Endothelial cell of umbilical vein (primary cell): ENCODE measurements around the gene MITF. TPM values are rescaled to one million over a fixed set of nuclear protein-coding genes. Genes with fewer than 3 reads are reported as not detected.

Experiments used
- BruUV-seq: library from RNA; stranded (reverse); fragments of 400-500 nt; replicated peaks from 2 replicates; lab custom pipeline; 2021; lab: Mats Ljungman, UMichigan
- CTCF ChIA-PET: fragments of 300-600, 350-600 bp; sonication (Branson Sonifier 250); formaldehyde crosslinking; loops from one replicate; lab custom pipeline; 2021; ENCODE audit warnings: antibody characterized with exemption, inconsistent platforms; lab: Charles Lee
- POLR2A ChIA-PET: fragments of 300-600, 350-600 bp; sonication (Branson Sonifier 250); formaldehyde crosslinking; loops from one replicate; lab custom pipeline; 2021; ENCODE audit warnings: antibody characterized with exemption, inconsistent platforms; lab: Charles Lee
- DNase-seq: peaks from one replicate; pipeline ENCODE4 v3.0.0-alpha.2; 2011; ENCODE audit warnings: low read depth, low spot score
- FAIRE-seq: peaks from 2 replicates; lab custom pipeline; 2011; peaks lifted over from hg19 to GRCh38; lab: Jason Lieb, UNC
- H2AFZ ChIP-seq: 2 replicates; pipeline ENCODE4 v1.6.0; 2012; ENCODE audit warnings: low read depth, low read length, control low read depth, inconsistent platforms
- H3K27ac ChIP-seq: 2 replicates; pipeline ENCODE4 v1.5.1; 2011; ENCODE audit warnings: low read depth, mild to moderate bottlenecking, control low read depth, low read length, moderate library complexity; ENCODE audit not compliant: insufficient read depth
- H3K27me3 ChIP-seq, 2 experiments: 2 replicates each; pipeline versions ENCODE4 v1.6.0 to v1.6.1; 2011; ENCODE audit warnings: low read length in 2 of 2, mixed read lengths in 1 of 2; ENCODE audit not compliant: control insufficient read depth in 2 of 2, insufficient read depth in 2 of 2
- H3K36me3 ChIP-seq, 2 experiments: 2 replicates in 1 of 2; 3 replicates in 1 of 2; pipeline ENCODE4 v1.5.1; 2011; ENCODE audit warnings: low read length in 2 of 2, mild to moderate bottlenecking in 1 of 2, moderate library complexity in 1 of 2; ENCODE audit not compliant: control insufficient read depth in 2 of 2, insufficient read depth in 2 of 2; ENCODE audit errors: extremely low read depth in 1 of 2
- H3K4me1 ChIP-seq: 3 replicates; pipeline ENCODE4 v1.5.1; 2011; ENCODE audit warnings: mild to moderate bottlenecking, low read length; ENCODE audit not compliant: control insufficient read depth, insufficient read depth; ENCODE audit errors: extremely low read depth
- H3K4me2 ChIP-seq: 2 replicates; pipeline ENCODE4 v1.6.1; 2011; ENCODE audit warnings: low read length, control low read depth, mixed read lengths; ENCODE audit not compliant: insufficient read depth
- H3K4me3 ChIP-seq, 3 experiments: fragments of 200-600 bp in 1 of 3; sonication (generic), shearing (Covaris generic) in 1 of 3; replicated peaks in 1 of 3; 2 replicates each; pipeline ENCODE4 v1.5.1; 2011 to 2016; ENCODE audit warnings: control low read depth in 3 of 3, low read length in 3 of 3, mild to moderate bottlenecking in 2 of 3, inconsistent platforms in 1 of 3, low read depth in 1 of 3, moderate library complexity in 1 of 3; ENCODE audit not compliant: insufficient read depth in 1 of 3
- H3K79me2 ChIP-seq: 2 replicates; pipeline ENCODE4 v1.6.0; 2012; ENCODE audit warnings: low read length, inconsistent platforms; ENCODE audit not compliant: control insufficient read depth, insufficient read depth
- H3K9ac ChIP-seq: replicated peaks from 2 replicates; pipeline ENCODE3; 2011; ENCODE audit warnings: low read length, control low read depth; ENCODE audit not compliant: insufficient read depth; ENCODE audit errors: extremely low read depth
- H3K9me1 ChIP-seq: replicated peaks from 3 replicates; pipeline ENCODE4 v1.6.0; 2011; ENCODE audit warnings: mild to moderate bottlenecking, low read length; ENCODE audit not compliant: control insufficient read depth, insufficient read depth; ENCODE audit errors: extremely low read depth
- H3K9me3 ChIP-seq: replicated peaks from 2 replicates; pipeline ENCODE4 v1.5.1; 2012; ENCODE audit warnings: low read length, inconsistent platforms; ENCODE audit not compliant: control insufficient read depth, insufficient read depth
- H4K20me1 ChIP-seq: replicated peaks from 2 replicates; pipeline ENCODE3; 2011; ENCODE audit warnings: mild to moderate bottlenecking, low read length; ENCODE audit not compliant: control insufficient read depth, insufficient read depth; ENCODE audit errors: extremely low read depth
- EZH2 ChIP-seq: IDR thresholded peaks from 2 replicates; pipeline ENCODE4 v1.6.1; 2012; ENCODE audit warnings: borderline replicate concordance, low read depth, mild to moderate bottlenecking, moderate library complexity, low read length, inconsistent platforms; ENCODE audit not compliant: severe bottlenecking
- FOS ChIP-seq: IDR thresholded peaks from 2 replicates; pipeline ENCODE4 v1.6.1; 2011; ENCODE audit warnings: mild to moderate bottlenecking, low read length, moderate library complexity, borderline replicate concordance; ENCODE audit not compliant: insufficient read depth
- GATA2 ChIP-seq: IDR thresholded peaks from 2 replicates; pipeline ENCODE4 v1.7.0; 2011; ENCODE audit warnings: low read depth, mild to moderate bottlenecking, moderate library complexity, mixed read lengths, low read length; ENCODE audit not compliant: insufficient read length, insufficient read depth
- JUN ChIP-seq: IDR thresholded peaks from 2 replicates; pipeline ENCODE4 v1.6.1; 2011; ENCODE audit warnings: borderline replicate concordance, low read depth; ENCODE audit not compliant: insufficient read length, insufficient read depth
- MYC ChIP-seq: IDR thresholded peaks from one replicate; pipeline ENCODE4 v1.6.1; 2011; ENCODE audit warnings: mild to moderate bottlenecking, low read depth, low read length
- POLR2A ChIP-seq: IDR thresholded peaks from 2 replicates; pipeline ENCODE4 v1.6.1; 2012; ENCODE audit warnings: low read depth, mild to moderate bottlenecking, control low read depth, low read length
- dilution Hi-C: fragments of 300-500 bp; cut with MboI; formaldehyde crosslinking; loops from one replicate; pipeline ENCODE4 v1.15.0; 2019; ENCODE audit warnings: low sequenced_read_pairs; ENCODE audit not compliant: extremely low pct_ligation_motif_present
- intact Hi-C: fragments of 100-400 bp; cut with micrococcal nuclease; formaldehyde crosslinking; loops from one replicate; pipeline ENCODE4 v1.10.0; 2022
- polyA plus RNA-seq, 4 experiments: library from polyadenylated mRNA; depleted of rRNA in 3 of 4; stranded (reverse) in 3 of 4; unstranded in 1 of 4; fragments of >200 nt; gene quantifications; 2 replicates each; pipeline versions ENCODE4 v1.2.1 to v1.2.3, GENCODE V29; 2011 to 2012; ENCODE audit warnings: missing spikeins in 1 of 4
- total RNA-seq: library from RNA; stranded (reverse); gene quantifications from 2 replicates; pipeline ENCODE4 v1.2.3, GENCODE V29; 2021
- TF ChIP-seq, protein P1 (sequence below), 2 donors: IDR thresholded peaks; 1 replicate in 1 of 2; 2 replicates in 1 of 2; pipeline ENCODE4 v1.5.1; 2011; ENCODE audit warnings: low read length in 2 of 2, mild to moderate bottlenecking in 2 of 2, moderate library complexity in 2 of 2, control low read depth in 1 of 2, inconsistent platforms in 1 of 2, low read depth in 1 of 2; ENCODE audit not compliant: insufficient read depth in 1 of 2; ENCODE audit errors: extremely low read depth in 1 of 2
- TF ChIP-seq, protein P2 (sequence below): IDR thresholded peaks from 2 replicates; pipeline ENCODE4 v1.6.1; 2011; ENCODE audit not compliant: insufficient read depth, insufficient read length

MITF gene
- total and polyA plus RNA-seq, 2 donors (not counting 3 experiments of a cell fraction or from before 2014, with no cell fraction given): 1.6 to 2.5 TPM

DNA sequence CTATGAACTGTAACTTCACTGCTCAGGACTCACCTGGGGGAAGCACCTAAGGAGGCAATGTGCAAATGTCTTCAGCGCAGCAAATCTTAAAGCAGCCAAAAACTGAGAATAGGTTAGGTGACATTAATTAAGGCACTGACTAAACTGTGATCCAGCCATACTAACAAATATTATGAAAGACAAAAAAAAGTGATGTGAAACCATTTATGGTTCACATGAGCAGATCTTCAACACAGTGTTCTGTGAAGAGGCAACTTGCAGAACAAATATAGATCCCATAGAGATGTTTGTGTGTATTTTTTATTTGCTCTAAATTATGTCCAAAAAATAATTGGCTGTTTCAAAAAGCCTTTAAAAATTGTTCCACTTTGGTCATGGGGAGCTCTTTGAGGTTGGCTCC lies 24.1 kb upstream of the MITF start:
- POLR2A ChIA-PET: no interaction called here
- CTCF ChIA-PET: interaction anchor here (1.0 kb wide), 1 partner anchor 24 kb away, joined by 3 read pairs; no protein-coding TSS in a partner anchor
- DNase-seq: no peak
- H3K4me1 ChIP-seq: no peaks in the 10 kb centered on the region
- BruUV-seq: no TSS peak
- H3K79me2 ChIP-seq: no peaks in the 10 kb centered on the region
- H3K27me3 ChIP-seq: peaks cover 0 to 2% of the 10 kb centered on the region in 2 experiments
- intact Hi-C loops (no loop called here), dilution Hi-C loops (no loop called here)
- H3K27ac ChIP-seq: no peak overlapping the region
- H3K9ac ChIP-seq: no peak overlapping the region
- H3K36me3 ChIP-seq: no peaks in the 10 kb centered on the region
- H3K4me3 ChIP-seq: no peak overlapping the region
- H3K9me3 ChIP-seq: no peaks in the 10 kb centered on the region
- no peak overlapping the region for H2AFZ ChIP-seq
- FAIRE-seq: no peak
- H3K4me2 ChIP-seq: no peak overlapping the region
- H3K9me1 ChIP-seq: no peaks in the 10 kb centered on the region
- no peaks in the 10 kb centered on the region for H4K20me1 ChIP-seq
- TF ChIP-seq, protein P1, sequence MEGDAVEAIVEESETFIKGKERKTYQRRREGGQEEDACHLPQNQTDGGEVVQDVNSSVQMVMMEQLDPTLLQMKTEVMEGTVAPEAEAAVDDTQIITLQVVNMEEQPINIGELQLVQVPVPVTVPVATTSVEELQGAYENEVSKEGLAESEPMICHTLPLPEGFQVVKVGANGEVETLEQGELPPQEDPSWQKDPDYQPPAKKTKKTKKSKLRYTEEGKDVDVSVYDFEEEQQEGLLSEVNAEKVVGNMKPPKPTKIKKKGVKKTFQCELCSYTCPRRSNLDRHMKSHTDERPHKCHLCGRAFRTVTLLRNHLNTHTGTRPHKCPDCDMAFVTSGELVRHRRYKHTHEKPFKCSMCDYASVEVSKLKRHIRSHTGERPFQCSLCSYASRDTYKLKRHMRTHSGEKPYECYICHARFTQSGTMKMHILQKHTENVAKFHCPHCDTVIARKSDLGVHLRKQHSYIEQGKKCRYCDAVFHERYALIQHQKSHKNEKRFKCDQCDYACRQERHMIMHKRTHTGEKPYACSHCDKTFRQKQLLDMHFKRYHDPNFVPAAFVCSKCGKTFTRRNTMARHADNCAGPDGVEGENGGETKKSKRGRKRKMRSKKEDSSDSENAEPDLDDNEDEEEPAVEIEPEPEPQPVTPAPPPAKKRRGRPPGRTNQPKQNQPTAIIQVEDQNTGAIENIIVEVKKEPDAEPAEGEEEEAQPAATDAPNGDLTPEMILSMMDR (IDR thresholded peaks at IDR 0.05; ENCODE audit: extremely low read depth in 1 of 2, insufficient read depth in 1 of 2, low read depth in 1 of 2, low read length in 2 of 2): no peak
- TF ChIP-seq EZH2 (no peak), FOS (no peak), JUN (no peak), MYC (no peak), POLR2A (no peak), GATA2 (no peak)
- TF ChIP-seq, protein P2, sequence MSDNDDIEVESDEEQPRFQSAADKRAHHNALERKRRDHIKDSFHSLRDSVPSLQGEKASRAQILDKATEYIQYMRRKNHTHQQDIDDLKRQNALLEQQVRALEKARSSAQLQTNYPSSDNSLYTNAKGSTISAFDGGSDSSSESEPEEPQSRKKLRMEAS: no peak
